Mucosa of descending colon (tissue), 3 donors: Measurements from ENCODE around the gene PRAC2. TPM values are rescaled to one million over a fixed set of nuclear protein-coding genes. Genes with fewer than 3 reads are reported as not detected.

Experiments used
- ATAC-seq: fragments of 200-7000 bp; cut with Tn5 transposase; one replicate; pipeline ENCODE4 v1.9.1; 2020; ENCODE audit warnings: mild to moderate bottlenecking, moderate library complexity
- DNase-seq, 3 donors: peaks; one replicate each; pipeline ENCODE4 v3.0.0-alpha.2; 2020
- H3K36me3 ChIP-seq: fragments of 200-600 bp; one replicate; pipeline ENCODE4 v1.8.0; 2021; ENCODE audit warnings: low read depth, mild to moderate bottlenecking
- H3K4me1 ChIP-seq: fragments of 200-600 bp; one replicate; pipeline ENCODE4 v1.8.0; 2021; ENCODE audit warnings: low read depth, mild to moderate bottlenecking
- H3K4me3 ChIP-seq: fragments of 200-600 bp; one replicate; pipeline ENCODE4 v1.8.0; 2021; ENCODE audit warnings: mild to moderate bottlenecking
- H3K9me3 ChIP-seq: fragments of 200-600 bp; one replicate; pipeline ENCODE4 v1.8.0; 2021; ENCODE audit warnings: mild to moderate bottlenecking
- CTCF ChIP-seq: fragments of 200-600 bp; IDR thresholded peaks from one replicate; pipeline ENCODE4 v1.8.0; 2022; ENCODE audit warnings: antibody characterized with exemption, mild to moderate bottlenecking
- intact Hi-C, 2 donors: fragments of 100-400 bp; cut with DNase I in 1 of 2; cut with micrococcal nuclease in 1 of 2; formaldehyde crosslinking; loops; one replicate each; pipeline versions ENCODE4 v1.11.0 to v1.11.1; 2022; cut with DNase I, micrococcal nuclease
- total RNA-seq, 3 donors: library from RNA; stranded (reverse); fragmentation: NEBNext Ultra II Directional in 2 of 3; extraction: Animal tissue kit (Norgen Biotek cat#: 25700) in 2 of 3; gene quantifications; one replicate each; pipeline versions ENCODE4 v1.2.1 to v1.2.4, GENCODE V29; 2021 to 2023
- donor health status: DM: no; HTN: no; CAD: no; lungs with moderate emphysema.
- donor health status: DM: no; HTN: no; CAD: no.
- donor health status: DM: no; HTN: yes; CAD: no.

Gene PRAC2
- total RNA-seq, 3 donors from 2014 or later = 6.6 to 24.0 (median 12.4) TPM

GRCh38 chr17:48749621-48750553 is 26.9 kb downstream of the PRAC2 start:
- intact Hi-C loops = no loop called here
- peaks cover under 1% of the 10 kb centered on the region for H3K4me1 ChIP-seq
- DNase-seq (no peak), ATAC-seq (no peak)
- no peaks in the 10 kb centered on the region for H3K36me3 ChIP-seq
- TF ChIP-seq CTCF = no peak
- H3K9me3 ChIP-seq = no peaks in the 10 kb centered on the region
- H3K4me3 ChIP-seq = no peak overlapping the region

GRCh38 chr17:48751172-48751571 is 28.2 kb downstream of the PRAC2 start:
- no peak for TF ChIP-seq CTCF
- H3K36me3 ChIP-seq = no peaks in the 10 kb centered on the region
- H3K9me3 ChIP-seq = no peaks in the 10 kb centered on the region
- H3K4me3 ChIP-seq = no peak overlapping the region
- intact Hi-C loops = no loop called here
- peak; percentile 43 for ATAC-seq
- DNase-seq = no peak
- peaks cover 4% of the 10 kb centered on the region for H3K4me1 ChIP-seq

- H3K9me3 ChIP-seq = no peaks in the 10 kb centered on the region
- TF ChIP-seq CTCF = no peak
- peaks cover 4% of the 10 kb centered on the region for H3K4me1 ChIP-seq
- H3K4me3 ChIP-seq = no peak overlapping the region
- intact Hi-C loops = no loop called here
- H3K36me3 ChIP-seq = no peaks in the 10 kb centered on the region
- DNase-seq (no peak), ATAC-seq (no peak)
These were observed 28.9 kb downstream of the PRAC2 start for GRCh38 chr17:48751733-48752398.

GRCh38 chr17:48752399-48753288 is 29.7 kb downstream of the PRAC2 start:
- ATAC-seq = no peak
- intact Hi-C loops = no loop called here
- H3K4me3 ChIP-seq = no peak overlapping the region
- H3K9me3 ChIP-seq = no peaks in the 10 kb centered on the region
- no peak for DNase-seq
- H3K36me3 ChIP-seq = no peaks in the 10 kb centered on the region
- TF ChIP-seq CTCF = no peak
- H3K4me1 ChIP-seq = peaks cover 4% of the 10 kb centered on the region

- Histone ChIP-seq H3K36me3 (no peaks in the 10 kb centered on the region), H3K4me3 (no peak overlapping the region), H3K4me1 (peaks cover 4% of the 10 kb centered on the region), H3K9me3 (no peaks in the 10 kb centered on the region)
- intact Hi-C loops = no loop called here
- no peak for ATAC-seq
- no peak for TF ChIP-seq CTCF
- no peak for DNase-seq
These were observed 31.0 kb downstream of the PRAC2 start for GRCh38 chr17:48753794-48754499.
